Stimulated activated CD8-positive, alpha-beta memory T cell treated with anti-CD3 and anti-CD28 coated beads, Interleukin-7, amount 100 ng/mL, for 48 hours (primary cell): ENCODE results near the gene DAP.
"Not testable (repeated sequence)": the region's sequence is repeated elsewhere in the genome, so short reads cannot be mapped to it uniquely, and the experiment has no call there.

Experiments used
- DNase-seq, 2 donors: peaks; one replicate each; pipeline ENCODE4 v3.0.0-alpha.2; 2020; ENCODE audit warnings: low read depth in 1 of 2; ENCODE audit errors: extremely low read depth in 1 of 2

The DAP gene

DNA sequence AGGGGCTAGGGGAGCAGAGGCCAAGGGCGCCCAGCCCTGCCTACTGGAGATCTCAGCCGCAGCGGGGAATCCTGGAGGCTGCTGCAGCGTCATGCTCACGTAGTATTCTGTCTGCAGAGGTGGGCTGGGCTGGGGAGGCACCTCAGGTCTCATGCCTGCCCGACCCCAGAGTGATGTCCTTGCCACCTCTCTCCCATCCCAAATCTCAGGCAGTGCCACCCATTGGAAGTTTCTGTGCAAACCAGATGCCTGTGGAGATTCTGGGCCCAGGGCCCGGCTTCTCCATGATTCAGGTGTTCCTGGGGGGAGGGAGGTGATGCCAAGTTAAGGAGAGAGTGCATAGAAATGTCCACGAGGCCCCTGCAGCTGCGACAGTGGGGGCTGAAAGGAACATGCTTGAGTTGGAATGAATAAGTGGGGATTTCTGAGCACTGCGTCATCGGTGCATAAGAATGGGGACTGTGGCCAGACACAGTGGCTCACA is 125.1 kb downstream of the DAP start:
- DNase-seq = peak in 1 of 2 donors; percentile 36

DNA sequence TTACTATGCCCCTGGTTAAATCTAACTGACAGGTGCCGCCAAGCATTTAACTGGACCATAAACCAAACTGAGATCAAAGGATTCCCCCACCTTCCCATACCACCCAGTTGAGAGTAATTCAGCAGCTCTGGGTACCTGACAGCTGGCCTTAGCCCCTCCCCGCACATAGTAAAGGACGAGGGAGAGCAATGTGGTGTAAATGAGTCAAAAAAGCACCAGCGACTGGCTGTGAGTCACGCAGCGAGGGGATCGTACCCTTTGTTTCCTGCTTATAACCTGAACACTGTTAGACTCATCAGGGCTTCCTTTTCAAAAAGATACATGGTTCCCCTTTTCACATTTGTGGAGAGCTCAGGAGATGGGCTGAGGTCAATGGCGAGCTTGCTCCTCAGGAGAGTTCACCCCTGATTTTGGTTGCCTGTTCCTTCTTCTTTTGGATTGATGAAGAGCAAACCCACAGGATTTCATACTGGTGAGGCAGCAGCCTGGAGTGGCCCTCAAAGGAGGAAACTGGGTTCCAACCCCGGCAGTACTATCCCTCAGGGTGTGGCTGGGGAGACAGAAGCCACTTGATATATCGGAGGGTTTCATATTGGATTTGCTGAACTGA is 125.7 kb downstream of the DAP start:
- peak; percentile 58 to 87 for DNase-seq

DNA sequence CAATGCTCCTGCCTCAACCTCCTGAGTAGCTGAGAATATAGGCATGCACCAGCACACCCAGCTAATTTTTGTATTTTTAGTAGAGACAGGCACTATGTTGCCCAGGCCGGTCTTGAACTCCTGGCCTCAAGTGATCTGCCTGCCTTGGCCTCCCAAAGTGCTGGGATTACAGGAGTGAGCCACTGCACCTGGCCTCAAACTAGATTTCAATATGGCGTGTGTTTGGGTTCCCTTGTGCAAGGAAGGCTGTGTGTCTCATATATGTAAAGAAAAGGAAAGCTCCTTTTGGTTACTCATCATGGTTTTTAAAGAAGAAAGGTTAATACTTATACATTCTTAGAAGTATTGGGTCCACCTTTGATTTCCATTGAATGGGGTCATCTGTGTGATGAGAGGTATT is 126.5 kb downstream of the DAP start:
- DNase-seq = no peak

DNA sequence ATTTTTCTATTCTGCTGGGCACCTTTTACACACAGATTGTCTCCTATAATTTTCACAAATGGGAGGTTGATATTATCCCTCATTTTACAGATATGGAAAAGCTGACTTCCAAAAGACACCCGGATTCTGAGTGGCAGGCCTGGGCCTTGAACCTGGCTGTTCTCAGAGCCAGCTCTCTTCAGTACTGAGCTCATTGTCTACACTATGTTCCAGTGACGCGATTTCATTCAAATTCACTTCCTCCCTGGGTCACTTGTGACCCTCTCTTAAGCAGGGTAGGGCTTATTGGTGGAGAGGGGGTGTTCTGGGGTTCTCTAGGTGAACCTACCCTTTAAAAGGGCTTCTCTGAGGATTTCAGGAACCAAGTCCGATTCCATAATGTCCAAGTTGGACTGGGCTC is 127.0 kb downstream of the DAP start:
- DNase-seq = no peak

DNA sequence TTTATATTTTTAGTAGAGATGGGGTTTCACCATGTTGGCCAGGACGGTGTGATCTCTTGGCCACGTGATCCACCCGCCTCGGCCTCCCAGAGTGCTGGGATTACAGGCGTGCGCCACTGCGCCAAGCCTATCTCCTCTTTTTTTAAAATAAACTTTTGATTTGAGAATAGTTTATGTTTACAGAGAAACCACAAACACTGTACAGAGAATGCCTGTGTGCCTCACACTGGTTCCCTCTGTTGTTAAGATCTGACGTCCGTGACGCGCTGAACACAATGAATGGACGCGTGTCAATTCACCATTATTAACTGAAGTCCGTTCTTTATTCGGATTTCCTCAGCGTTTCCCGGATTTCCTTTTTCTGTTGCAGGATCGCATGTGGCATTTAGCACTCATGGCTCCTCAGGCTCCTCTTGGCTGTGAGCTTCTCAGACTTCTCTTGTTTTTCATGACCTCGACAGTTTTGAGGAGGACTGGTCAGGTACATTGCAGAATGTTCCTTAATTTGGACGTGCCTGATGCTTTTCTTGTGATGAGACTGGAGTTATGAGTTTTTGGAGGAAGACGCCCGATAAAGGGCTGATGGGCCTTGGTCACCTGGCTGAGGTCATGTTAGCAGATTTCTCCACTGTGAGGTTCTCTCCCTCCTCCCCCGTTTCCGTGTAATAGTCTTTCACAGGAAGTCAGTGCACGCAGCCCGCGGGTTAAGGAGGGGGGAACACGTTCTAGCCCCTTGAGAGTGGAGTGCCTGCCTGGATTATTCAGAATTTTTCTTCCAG is 127.6 kb downstream of the DAP start:
- peak in 1 of 2 donors; percentile 61 for DNase-seq

DNA sequence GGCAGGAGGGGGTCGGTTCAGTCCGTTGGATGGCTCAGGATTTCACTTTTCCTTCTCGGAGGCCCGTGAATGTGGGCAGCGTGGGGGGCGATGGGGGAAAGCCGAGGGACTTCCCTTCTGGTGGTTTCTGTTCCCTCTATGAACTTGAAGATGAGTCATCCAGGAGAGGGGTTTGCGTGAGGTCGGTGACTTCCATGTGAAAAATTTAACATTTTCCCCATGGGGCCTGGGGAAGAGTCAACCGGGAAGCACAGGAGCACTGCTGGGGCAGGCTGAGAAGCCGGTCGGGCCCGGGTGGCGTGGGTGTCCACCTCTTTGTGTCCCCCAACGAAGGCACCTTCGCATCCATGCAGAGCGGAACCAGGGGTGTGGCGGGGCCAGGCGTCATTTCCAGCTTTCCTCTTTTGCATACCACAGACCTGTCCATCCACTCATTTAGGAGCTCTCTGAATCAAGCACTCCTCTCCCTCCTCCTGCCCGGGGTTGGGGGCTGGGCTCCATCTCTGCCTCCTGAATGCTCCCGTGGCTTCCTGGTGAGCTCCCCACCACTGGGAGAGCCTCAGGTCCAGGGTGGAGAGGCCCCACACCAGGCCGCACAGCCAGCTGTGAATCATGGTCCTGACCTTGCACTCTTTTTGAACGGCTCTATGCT is 128.8 kb downstream of the DAP start:
- DNase-seq = peak; percentile 39 to 65

DNA sequence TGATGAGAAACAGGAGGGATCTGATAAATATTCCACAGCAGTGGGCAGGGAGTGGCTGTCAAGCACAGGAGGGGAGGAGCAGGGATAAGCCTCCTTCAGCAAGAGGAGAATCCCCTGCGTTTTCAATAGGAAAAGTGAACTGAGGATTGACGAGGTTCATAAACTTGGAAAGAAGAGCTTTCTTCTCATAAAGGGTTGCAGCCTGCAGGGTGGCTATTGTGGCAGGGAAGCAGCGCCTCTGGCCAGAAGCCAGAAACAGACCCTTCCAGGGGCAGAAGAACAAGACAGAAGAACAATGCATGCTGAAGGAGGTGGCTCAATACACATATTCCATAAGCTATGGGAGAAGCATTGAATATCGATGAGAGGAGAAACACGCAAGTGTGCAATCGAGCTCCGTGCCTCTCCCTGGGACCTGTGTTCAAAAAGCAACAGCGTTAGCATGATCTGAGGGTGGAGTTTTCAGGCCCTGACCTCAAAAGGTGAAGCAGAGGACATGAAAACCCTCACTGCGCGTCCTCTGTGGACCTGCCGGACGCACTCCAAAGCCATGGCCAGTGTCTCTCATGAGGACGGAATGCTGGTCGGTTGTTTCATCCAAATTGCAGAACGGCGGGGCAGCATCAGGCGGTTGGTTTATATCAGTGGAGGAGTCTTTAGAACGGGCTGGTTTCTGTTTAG is 129.6 kb downstream of the DAP start:
- DNase-seq = no peak

DNA sequence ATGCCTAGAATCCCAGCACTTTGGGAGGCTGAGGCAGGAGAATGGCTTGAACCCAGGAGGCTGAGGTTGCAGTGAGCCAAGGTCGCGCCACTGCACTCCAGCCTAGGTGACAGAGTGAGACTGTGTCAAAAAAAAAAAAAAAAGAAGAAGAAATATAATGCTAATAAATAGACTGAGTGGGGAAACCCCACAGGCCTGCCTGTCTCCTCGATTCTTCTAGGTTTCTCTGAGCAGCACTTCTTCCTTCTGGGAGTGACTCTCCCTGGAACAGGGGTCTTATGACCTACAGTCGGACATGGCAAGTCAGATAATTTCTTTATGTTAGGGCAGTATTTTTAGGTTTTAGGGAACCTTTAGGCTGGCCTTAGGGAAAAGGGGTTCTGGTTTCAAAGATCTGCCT is 130.3 kb downstream of the DAP start:
- not testable (repeated sequence) for DNase-seq

DNA sequence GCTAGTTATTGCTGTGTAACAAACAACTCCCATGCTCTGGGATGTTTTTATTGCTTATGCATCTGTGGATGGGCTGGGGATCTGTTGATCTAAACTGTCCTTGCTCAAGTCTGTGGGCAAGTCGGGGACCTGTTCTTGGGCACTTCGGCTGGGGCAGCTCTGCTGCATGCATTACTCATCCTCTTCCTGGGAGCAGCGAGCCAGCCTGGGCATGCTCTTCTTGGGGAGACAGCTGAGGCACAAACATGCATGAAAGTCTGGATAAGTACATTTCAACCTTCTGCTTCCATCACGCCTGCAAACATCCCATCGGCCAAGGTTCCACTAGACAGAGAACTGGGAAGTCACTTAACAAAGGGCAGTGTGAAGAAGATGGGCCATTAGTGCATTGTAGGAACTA is 130.9 kb downstream of the DAP start:
- no peak for DNase-seq

DNA sequence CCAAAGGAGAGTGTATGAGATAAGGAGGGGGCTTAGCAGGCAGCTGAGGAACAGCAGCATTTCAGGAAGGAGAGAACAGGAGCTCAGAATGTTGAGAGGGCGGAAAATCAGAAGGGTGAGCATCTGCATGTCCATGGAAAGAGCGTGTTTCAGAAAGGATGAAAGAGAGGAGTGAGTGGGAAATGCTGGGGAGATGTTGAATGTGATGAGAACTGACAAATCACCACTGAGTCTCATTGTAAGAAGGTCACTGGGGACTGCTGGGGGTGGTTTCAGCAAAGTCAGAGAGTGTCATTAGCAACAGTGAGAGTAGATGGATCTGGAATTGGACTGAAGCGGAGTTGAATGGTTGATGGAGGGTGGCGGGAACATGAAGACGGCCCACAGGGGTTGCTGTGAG is 131.4 kb downstream of the DAP start:
- no peak for DNase-seq
